ENCODE data around the gene BTNL3.
"Not testable (repeated sequence)": the region's sequence is repeated elsewhere in the genome, so short reads cannot be mapped to it uniquely, and the experiment has no call there.

Gene BTNL3

DNA sequence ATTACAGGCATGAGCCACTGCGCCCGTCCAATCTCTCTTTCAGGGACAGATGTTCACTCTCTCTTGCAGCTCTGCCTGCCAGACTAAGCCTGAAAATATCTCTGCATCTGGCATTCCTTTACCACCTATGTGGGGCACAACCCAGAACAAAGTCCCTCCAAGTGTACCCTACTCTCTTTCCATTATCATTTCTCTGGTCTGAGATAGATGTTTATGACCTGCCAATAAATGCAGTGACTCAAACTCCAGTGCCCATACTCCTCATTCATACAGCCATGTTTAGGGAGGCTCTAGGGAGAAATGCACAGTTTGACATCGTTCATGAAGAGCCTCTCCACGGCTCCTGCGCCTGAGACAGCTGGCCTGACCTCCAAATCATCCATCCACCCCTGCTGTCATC, at the start of gene BTNL3:
Gene BTNL3 (plus strand): TSS at position 255 of the 400 bp plus-strand sequence. CDS start 183 bp downstream, outside the sequence.
- DNase-seq, result no peak

GRCh38 chr5:180950291-180950949, 38.2 kb upstream of the BTNL3 start:
- no peak for DNase-seq

GRCh38 chr5:180959661-180960060, 29.0 kb upstream of the BTNL3 start:
- DNase-seq, result no peak

GRCh38 chr5:180960209-180960608, 28.4 kb upstream of the BTNL3 start:
- no peak for DNase-seq

DNA sequence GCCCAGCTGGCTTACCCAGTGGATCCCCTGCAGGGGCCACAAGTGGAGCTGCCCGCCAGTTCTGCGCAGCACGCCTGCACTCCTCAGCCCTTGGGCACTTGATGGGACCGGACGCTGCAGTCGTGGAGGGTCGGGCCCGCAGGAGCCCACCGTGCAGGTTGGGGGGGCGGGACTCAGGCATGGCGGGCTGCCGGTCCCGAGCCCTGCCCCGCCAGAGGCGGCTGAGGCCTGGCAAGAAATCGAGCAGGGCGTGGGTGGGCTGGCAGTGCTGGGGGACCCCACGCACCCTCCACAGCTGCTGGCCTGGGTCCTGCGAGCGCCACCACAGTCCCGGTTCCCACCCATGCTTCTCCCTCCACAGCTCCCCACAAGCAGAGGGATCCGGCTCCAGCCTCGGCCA, 19.2 kb upstream of the BTNL3 start:
- DNase-seq, result no peak

- DNase-seq, result no peak
Observed at GRCh38 chr5:180970336-180970735, 18.3 kb upstream of the BTNL3 start.

DNA sequence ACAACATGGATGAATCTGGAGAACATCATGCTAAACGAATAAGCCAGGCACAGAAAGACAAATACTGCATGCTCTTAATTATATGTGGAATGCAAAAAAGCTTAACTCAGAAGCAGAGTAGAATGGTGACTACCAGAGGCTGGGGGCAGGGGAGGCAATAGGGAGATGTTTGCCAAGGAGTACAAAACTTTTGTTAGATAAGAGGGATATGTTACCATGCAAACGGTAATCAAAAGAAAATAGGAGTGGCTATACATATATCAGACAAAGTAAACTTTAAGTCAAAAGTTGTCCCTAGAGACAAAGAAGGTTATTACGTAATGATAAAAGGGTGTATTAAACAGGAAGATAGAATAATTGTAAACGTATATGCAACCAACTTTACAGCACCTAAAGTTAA, 17.8 kb upstream of the BTNL3 start:
- DNase-seq, result no peak

DNA sequence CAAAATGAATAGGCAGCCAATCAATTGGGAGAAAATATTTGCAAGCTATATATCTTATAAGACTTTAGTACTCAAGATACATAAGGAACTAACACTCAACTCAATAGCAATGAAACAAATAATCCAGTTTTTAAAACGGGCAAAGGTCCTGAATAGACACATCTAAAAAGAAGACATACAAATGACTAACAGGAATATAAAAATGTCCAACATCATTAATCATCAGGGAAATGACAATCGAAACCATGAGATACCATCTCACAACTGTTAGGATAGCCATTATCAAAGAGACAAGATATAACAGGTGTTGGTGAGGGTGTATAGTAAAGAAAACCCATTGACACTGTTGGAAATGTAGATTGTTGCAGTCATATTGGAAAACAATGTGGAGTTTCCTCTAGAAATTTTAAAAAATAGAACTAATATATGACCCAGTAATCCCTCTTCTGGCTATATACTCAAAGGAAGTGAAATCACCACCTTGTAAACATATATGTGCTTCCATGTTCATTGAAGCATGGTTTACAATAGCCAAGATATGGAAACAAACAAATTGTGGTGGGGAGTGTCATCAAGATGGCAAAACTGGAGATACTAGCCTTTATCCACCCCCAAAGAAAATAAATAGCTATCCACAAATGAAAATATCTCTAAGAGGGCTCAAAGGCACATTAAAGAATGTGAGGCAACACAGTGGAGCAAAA, 13.9 kb upstream of the BTNL3 start:
- DNase-seq, result no peak

- DNase-seq, result no peak
Observed at GRCh38 chr5:180975338-180975737, 13.3 kb upstream of the BTNL3 start.

DNA sequence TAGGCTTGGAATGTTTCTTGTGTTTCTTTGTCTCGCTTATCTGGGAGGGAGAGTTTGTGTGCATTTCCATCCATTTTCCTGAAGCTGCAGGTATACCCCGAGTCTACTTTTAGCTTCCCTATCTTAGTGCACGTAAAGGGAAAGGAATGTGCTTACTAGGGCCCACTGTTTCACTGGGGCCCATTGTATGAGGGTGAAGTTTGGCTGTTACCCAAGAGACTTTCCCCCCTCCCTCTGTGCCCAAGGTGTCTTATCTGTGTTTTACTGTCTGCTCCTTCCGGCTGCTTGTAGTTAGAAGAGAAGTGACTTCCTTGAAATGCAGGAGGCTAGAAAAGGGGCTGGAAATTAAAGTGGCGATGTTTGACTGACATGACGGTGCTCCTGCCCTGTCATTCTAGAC, 12.1 kb upstream of the BTNL3 start:
- DNase-seq, result no peak

- DNase-seq, result no peak
Observed at GRCh38 chr5:180977852-180978251, 10.8 kb upstream of the BTNL3 start.

DNA sequence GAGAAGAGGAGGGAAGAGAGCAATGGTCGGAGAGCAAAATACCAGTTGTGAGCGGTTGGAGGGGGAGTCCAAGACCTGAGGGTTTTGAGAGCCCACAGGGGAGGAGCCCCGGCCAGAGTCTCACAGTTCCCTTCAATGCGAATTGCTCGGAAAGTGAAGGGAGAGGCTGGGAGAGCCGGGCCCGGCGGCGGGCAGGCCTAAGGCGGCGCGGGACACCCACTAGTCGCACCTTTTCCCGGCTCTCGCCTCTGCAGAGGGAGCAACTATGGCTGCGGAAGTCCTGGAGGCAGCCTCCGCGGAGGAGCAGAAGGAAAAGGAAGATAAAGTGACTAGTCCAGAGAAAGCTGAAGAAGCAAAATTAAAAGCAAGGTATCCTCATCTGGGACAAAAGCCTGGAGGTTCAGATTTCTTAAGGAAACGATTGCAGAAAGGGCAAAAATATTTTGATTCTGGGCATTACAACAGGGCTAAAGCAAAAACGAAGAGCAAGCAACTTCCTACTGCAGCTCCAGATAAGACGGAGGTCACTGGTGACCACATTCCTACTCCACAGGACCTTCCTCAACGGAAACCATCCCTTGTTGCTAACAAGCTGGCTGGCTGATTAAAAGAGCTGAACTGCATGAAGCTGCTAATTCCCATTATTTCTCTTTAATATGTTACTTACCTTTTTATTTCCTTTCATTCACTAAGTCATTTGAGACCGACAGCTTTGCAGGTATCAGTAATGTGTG, 6.5 kb upstream of the BTNL3 start:
- no peak for DNase-seq

GRCh38 chr5:180988016-180988415, 630 bp upstream of the BTNL3 start:
- no peak for DNase-seq

GRCh38 chr5:180990086-180990881, 1.6 kb downstream of the BTNL3 start:
- no peak for DNase-seq

GRCh38 chr5:180990882-180991242, 2.2 kb downstream of the BTNL3 start:
- no peak for DNase-seq

DNA sequence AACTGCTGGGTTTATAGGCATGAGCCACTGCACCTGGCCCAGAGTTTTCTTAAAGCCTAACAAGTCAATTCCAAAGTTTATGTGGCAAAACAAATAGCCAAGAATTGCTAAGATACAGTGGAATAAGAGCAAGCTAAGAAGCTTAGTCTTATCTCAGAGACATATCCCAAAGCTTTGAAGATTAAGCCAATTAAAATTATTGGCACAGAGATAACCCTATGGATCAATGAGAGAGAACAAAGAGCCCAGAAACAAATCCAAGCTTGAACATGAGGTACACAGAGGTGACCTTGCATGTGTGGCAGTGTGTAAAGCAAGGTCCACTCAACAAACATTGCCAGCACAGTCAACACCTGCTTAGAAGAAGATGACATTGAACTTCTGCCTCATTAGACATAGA, 13.3 kb downstream of the BTNL3 start:
- no peak for DNase-seq

DNA sequence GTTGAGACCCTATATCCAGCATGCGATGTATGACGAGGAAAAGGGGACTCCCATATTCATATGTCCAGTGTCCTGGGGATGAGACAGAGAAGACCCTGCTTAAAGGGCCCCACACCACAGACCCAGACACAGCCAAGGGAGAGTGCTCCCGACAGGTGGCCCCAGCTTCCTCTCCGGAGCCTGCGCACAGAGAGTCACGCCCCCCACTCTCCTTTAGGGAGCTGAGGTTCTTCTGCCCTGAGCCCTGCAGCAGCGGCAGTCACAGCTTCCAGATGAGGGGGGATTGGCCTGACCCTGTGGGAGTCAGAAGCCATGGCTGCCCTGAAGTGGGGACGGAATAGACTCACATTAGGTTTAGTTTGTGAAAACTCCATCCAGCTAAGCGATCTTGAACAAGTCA, 17.1 kb downstream of the BTNL3 start:
- DNase-seq, result no peak

DNA sequence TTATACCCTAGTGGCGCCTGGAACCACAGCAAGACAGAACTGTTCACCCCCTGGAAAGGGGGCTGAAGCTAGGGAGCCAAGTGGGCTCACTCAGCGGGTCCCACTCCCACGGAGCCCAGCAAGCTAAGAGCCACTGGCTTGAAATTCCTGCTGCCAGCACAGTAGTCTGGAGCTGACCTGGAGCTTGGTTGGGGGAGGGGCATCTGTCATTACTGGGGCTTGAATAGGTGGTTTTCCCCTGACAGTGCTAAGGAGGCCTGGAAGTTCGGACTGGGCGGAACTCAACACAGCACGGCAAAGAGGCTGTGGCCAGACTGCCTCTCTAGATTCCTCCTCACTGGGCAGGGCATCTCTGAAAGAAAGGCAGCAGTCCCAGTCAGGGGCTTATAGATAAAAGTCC, 19.5 kb downstream of the BTNL3 start:
- DNase-seq, result no peak

DNA sequence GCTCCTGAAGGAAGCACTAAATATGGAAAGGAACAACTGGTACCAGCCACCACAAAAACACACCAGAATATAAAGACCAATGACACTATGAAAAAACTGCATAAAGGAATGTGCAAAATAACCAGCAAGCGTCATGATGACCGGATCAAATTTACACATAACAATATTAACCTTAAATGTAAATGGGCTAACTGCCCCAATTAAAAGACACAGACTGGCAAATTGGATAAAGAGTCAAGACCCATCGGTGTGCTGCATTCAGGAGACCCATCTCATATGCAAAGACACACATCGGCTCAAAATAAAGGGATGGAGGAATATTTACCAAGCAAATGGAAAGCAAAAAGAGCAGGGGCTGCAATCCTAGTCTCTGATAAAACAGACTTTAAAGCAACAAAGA, 21.4 kb downstream of the BTNL3 start:
- not testable (repeated sequence) for DNase-seq

DNA sequence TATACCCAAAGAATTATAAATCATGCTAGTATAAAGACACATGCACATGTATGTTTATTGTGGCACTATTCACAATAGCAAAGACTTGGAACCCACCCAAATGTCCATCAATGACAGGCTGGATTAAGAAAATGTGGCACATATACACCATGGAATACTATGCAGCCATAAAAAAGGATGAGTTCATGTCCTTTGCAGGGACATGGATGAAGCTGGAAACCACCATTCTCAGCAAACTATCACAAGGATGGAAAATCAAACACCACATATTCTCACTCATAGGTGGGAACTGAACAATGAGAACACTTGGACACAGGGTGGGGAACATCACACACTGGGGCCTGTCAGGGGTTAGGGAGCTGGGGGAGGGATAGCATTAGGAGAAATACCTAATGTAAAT, 26.0 kb downstream of the BTNL3 start:
- DNase-seq, result not testable (repeated sequence)

DNA sequence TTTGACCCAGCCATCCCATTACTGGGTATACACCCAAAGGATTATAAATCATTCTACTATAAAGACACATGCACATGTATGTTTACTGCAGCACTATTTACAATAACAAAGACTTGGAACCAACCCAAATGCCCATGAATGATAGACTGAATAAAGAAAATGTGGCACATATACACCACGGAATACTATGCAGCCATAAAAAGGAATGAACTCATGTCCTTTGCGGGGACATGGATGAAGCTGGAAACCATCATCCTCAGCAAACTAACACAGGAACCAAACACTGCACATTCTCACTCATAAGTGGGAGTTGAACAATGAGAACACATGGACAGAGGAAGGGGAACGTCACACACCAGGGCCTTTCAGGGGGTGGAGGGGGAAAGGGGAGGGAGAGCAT, 28.8 kb downstream of the BTNL3 start:
- DNase-seq, result not testable (repeated sequence)

DNA sequence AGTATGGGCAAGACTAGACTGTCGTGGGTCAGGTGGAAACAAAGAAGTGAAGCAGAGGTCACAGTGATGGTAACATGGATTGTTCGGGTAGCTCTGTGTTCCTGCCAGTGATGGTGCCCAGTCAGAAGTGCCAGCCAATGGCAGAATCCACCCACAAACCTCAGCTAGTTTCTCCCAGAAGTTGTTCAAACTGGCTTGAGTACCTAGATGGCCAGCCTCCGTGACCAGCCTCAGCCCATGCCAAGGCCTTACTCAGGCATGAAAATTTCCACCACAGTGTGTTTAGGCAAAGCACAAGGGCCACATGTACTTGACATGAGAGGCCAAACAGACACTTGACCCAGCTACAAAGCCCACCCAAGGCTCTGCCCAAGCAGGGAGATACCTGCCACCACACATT, 32.0 kb downstream of the BTNL3 start:
- DNase-seq, result no peak

Measured in CD4-positive, alpha-beta T cell treated with Interleukin-21 for 1 hour (primary cell).